B cell (primary cell): ENCODE results near the gene DLX2. TPM values are rescaled to one million over a fixed set of nuclear protein-coding genes. Genes with fewer than 3 reads are reported as not detected.
A peak's percentile ranks its signal among the peaks of the same experiment; 100 is the strongest.

ENCODE experiments used
- ATAC-seq: fragments of 200-7000 bp; cut with Tn5 transposase; one replicate; pipeline ENCODE4 v1.10.0; 2021; ENCODE audit warnings: low read depth, mild to moderate bottlenecking, moderate number of reproducible peaks, moderate library complexity
- CTCF ChIA-PET: fragments of 350-600 bp; sonication (Branson Sonifier 250); formaldehyde crosslinking; loops from one replicate; lab custom pipeline; 2021; ENCODE audit warnings: antibody characterized with exemption, inconsistent platforms; lab: Charles Lee
- POLR2A ChIA-PET: fragments of 350-600 bp; sonication (Branson Sonifier 250); formaldehyde crosslinking; loops from one replicate; lab custom pipeline; 2021; ENCODE audit warnings: antibody characterized with exemption; lab: Charles Lee
- DNase-seq: peaks from one replicate; pipeline ENCODE4 v3.0.0; 2013
- H2AFZ ChIP-seq: 2 replicates; pipeline ENCODE4 v1.6.1; 2012; ENCODE audit warnings: mild to moderate bottlenecking, low read depth, low read length; ENCODE audit not compliant: insufficient read depth, poor library complexity, severe bottlenecking
- H3K27ac ChIP-seq, 2 donors: 1 replicate in 1 of 2; 2 replicates in 1 of 2; pipeline ENCODE4 v1.5.1; 2012 to 2013; ENCODE audit warnings: low read length in 2 of 2, mild to moderate bottlenecking in 2 of 2, moderate library complexity in 1 of 2
- H3K27me3 ChIP-seq, 4 experiments: fragments of 200-600 bp in 1 of 4; sonication (generic) in 1 of 4; replicated peaks in 1 of 4; 1 replicate in 2 of 4; 2 replicates in 2 of 4; pipeline versions ENCODE4 v1.6.1 to v1.7.0; 2013 to 2016; ENCODE audit warnings: low read length in 3 of 4, mild to moderate bottlenecking in 2 of 4, mixed read lengths in 1 of 4, moderate library complexity in 1 of 4; ENCODE audit not compliant: insufficient read depth in 4 of 4, control insufficient read depth in 3 of 4; ENCODE audit errors: control extremely low read depth in 1 of 4
- H3K36me3 ChIP-seq, 2 experiments: replicated peaks in 1 of 2; 1 replicate in 1 of 2; 2 replicates in 1 of 2; pipeline versions ENCODE4 v1.6.1 to v1.7.1; 2013; ENCODE audit warnings: low read length in 1 of 2; ENCODE audit not compliant: insufficient read depth in 2 of 2, control insufficient read depth in 1 of 2; ENCODE audit errors: control extremely low read depth in 1 of 2, extremely low read depth in 1 of 2
- H3K4me1 ChIP-seq, 2 donors: fragments of 200-600 bp in 1 of 2; sonication (generic) in 1 of 2; 1 replicate in 1 of 2; 2 replicates in 1 of 2; pipeline versions ENCODE4 v1.5.1 to v1.6.1; 2013 to 2017; ENCODE audit warnings: low read length in 2 of 2; ENCODE audit not compliant: control insufficient read depth in 2 of 2, insufficient read depth in 2 of 2
- H3K4me2 ChIP-seq: replicated peaks from 2 replicates; pipeline ENCODE3; 2012; ENCODE audit warnings: mild to moderate bottlenecking, low read depth, low read length; ENCODE audit not compliant: poor library complexity, severe bottlenecking
- H3K4me3 ChIP-seq, 5 experiments: fragments of 200-600 bp in 1 of 5; sonication (generic) in 1 of 5; 1 replicate in 3 of 5; 2 replicates in 2 of 5; pipeline versions ENCODE4 v1.5.1 to v1.7.0; 2011 to 2016; ENCODE audit warnings: low read length in 4 of 5, mild to moderate bottlenecking in 4 of 5, low read depth in 2 of 5, control low read depth in 1 of 5, moderate library complexity in 1 of 5; ENCODE audit not compliant: insufficient read depth in 1 of 5; ENCODE audit errors: control extremely low read depth in 1 of 5, extremely low read depth in 1 of 5
- H3K79me2 ChIP-seq: fragments of 200-600 bp; sonication (generic); one replicate; pipeline ENCODE4 v1.6.0; 2016; ENCODE audit warnings: low read length; ENCODE audit not compliant: control insufficient read depth, insufficient read depth
- H3K9ac ChIP-seq: fragments of 200-600 bp; sonication (generic); 2 replicates; pipeline ENCODE4 v1.6.1; 2017; ENCODE audit warnings: mild to moderate bottlenecking, low read length, moderate library complexity
- H3K9me3 ChIP-seq, 3 donors: one replicate each; pipeline versions ENCODE4 v1.6.1 to v1.7.1; 2013; ENCODE audit warnings: low read length in 2 of 3; ENCODE audit not compliant: control insufficient read depth in 2 of 3, insufficient read depth in 1 of 3; ENCODE audit errors: control extremely low read depth in 1 of 3
- H4K20me1 ChIP-seq: 2 replicates; pipeline ENCODE4 v1.6.0; 2012; ENCODE audit warnings: mild to moderate bottlenecking, low read length; ENCODE audit not compliant: insufficient read depth, control insufficient read depth, poor library complexity, severe bottlenecking
- H3K27ac Mint-ChIP-seq: one replicate; pipeline ENCODE4 v1.8.0; 2021; ENCODE audit warnings: mixed read lengths
- H3K27me3 Mint-ChIP-seq: one replicate; pipeline ENCODE4 v1.8.0; 2021; ENCODE audit warnings: mixed read lengths
- H3K4me1 Mint-ChIP-seq: one replicate; pipeline ENCODE4 v1.8.0; 2021; ENCODE audit warnings: mixed read lengths
- H3K4me3 Mint-ChIP-seq: one replicate; pipeline ENCODE4 v1.8.0; 2021; ENCODE audit warnings: mixed read lengths
- H3K9me3 Mint-ChIP-seq: one replicate; pipeline ENCODE4 v1.8.0; 2022; ENCODE audit warnings: mixed read lengths; ENCODE audit not compliant: insufficient read depth
- EZH2 ChIP-seq: IDR thresholded peaks from 2 replicates; pipeline ENCODE4 v1.6.1; 2012; ENCODE audit warnings: borderline replicate concordance, low read depth, mild to moderate bottlenecking, moderate library complexity, low read length; ENCODE audit not compliant: insufficient read depth, poor library complexity, severe bottlenecking
- WGBS: methylation state at CpG from one replicate; pipeline ENCODE4 v1.1.5; 2013; ENCODE audit warnings: missing lambda C conversion rate; ENCODE audit not compliant: insufficient coverage; 5-methylcytosine and 5-hydroxymethylcytosine counted together
- intact Hi-C: fragments of 100-400 bp; cut with micrococcal nuclease; formaldehyde crosslinking; loops from one replicate; pipeline ENCODE4 v1.10.0; 2022
- polyA plus RNA-seq: library from polyadenylated mRNA; depleted of rRNA; stranded (reverse); fragments of >200 nt; gene quantifications from 2 replicates; pipeline ENCODE4 v1.2.3, GENCODE V29; 2012
- total RNA-seq, 2 donors: library from RNA; stranded (reverse); fragments of 120-200 nt in 1 of 2; gene quantifications; 1 replicate in 1 of 2; 2 replicates in 1 of 2; pipeline versions ENCODE4 v1.2.3 to v1.2.4, GENCODE V29; 2013 to 2022
- TF ChIP-seq, protein P1 (sequence below): fragments of 200-600 bp; IDR thresholded peaks from one replicate; pipeline ENCODE4 v1.8.0; 2022; ENCODE audit warnings: antibody characterized with exemption, mild to moderate bottlenecking

DLX2 gene
- total and polyA plus RNA-seq, 2 donors (not counting 1 experiment from before 2014, with no cell fraction given): 0.13 to 0.52 TPM

DNA sequence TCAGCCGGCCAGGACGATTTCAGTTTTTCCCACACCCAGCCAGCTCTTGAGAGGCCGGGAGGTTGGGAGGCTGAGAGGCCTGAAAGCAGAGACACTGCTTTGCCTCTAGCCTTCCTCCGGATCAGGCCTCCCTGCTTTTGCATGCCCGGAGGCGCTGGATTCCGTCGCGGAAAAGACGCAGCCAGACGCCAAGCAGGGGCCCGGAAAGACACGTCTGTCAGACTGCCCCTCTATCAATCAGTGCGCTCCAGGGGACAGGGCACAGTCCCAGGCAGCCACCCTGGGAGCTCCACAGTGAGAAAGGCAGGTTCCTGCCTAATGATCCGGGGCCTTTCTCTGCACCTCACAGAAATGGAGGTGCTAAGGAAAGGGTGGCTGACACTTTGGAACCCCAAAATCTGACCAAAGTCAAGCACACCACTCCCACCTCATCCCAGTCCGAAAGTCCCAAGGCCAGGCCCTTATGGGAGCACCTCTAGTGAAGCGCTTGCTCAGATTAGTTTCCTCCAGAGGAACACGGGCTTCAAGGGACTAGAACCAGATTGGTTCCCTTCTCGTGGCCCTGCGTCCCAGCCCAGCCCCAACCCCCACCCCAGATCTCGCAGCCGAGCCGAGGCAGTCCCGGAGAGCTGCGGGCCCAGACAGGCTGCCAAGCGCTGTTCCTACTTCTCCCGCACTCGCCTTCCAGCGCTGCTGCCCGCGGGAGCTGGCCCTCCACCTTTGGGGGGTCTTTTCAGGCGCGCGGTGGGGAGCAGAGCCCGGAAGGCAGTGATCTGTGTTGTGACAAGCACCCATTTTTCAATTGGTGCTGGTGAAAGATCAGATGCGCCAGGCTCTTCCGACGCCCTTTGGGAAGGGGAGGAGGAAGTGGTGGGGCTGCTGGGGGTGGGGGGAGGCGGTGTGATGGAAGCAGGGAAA lies 12.4 kb downstream of the DLX2 start:
- no peak overlapping the region for H2AFZ ChIP-seq
- TF ChIP-seq, protein P1, sequence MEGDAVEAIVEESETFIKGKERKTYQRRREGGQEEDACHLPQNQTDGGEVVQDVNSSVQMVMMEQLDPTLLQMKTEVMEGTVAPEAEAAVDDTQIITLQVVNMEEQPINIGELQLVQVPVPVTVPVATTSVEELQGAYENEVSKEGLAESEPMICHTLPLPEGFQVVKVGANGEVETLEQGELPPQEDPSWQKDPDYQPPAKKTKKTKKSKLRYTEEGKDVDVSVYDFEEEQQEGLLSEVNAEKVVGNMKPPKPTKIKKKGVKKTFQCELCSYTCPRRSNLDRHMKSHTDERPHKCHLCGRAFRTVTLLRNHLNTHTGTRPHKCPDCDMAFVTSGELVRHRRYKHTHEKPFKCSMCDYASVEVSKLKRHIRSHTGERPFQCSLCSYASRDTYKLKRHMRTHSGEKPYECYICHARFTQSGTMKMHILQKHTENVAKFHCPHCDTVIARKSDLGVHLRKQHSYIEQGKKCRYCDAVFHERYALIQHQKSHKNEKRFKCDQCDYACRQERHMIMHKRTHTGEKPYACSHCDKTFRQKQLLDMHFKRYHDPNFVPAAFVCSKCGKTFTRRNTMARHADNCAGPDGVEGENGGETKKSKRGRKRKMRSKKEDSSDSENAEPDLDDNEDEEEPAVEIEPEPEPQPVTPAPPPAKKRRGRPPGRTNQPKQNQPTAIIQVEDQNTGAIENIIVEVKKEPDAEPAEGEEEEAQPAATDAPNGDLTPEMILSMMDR: no peak
- no peak for TF ChIP-seq EZH2
- H3K4me2 ChIP-seq: no peak overlapping the region
- CTCF ChIA-PET: interaction anchor here (1.4 to 10.1 kb wide), 2 partner anchors 9 to 14 kb away, joined by 3 to 58 read pairs; partner anchors contain the start of gene DLX2
- H3K27me3 ChIP-seq: peaks cover 3 to 96% (median 83%) of the 10 kb centered on the region in 4 experiments
- H3K9me3 ChIP-seq: peaks cover 4 to 81% (median 26%) of the 10 kb centered on the region in 3 donors
- H3K27ac Mint-ChIP-seq: peak overlapping the region; percentile 15
- ATAC-seq (no peak), DNase-seq (peak; percentile 33)
- H3K4me3 Mint-ChIP-seq: no peak overlapping the region
- H3K9ac ChIP-seq: no peak overlapping the region
- peaks cover 32% of the 10 kb centered on the region for H3K4me1 Mint-ChIP-seq
- no peak overlapping the region for H3K27ac ChIP-seq
- peaks cover 70% of the 10 kb centered on the region for H3K27me3 Mint-ChIP-seq
- H3K4me1 ChIP-seq: peaks cover 37 to 61% of the 10 kb centered on the region in 2 donors
- no peaks in the 10 kb centered on the region for H3K79me2 ChIP-seq
- no peaks in the 10 kb centered on the region for H3K36me3 ChIP-seq
- POLR2A ChIA-PET: no interaction called here
- H4K20me1 ChIP-seq: no peaks in the 10 kb centered on the region
- 11% methylated on average over 36 of the region's 39 CpGs for WGBS
- H3K9me3 Mint-ChIP-seq: no peaks in the 10 kb centered on the region
- intact Hi-C loops: no loop called here
- H3K4me3 ChIP-seq: no peak overlapping the region

DNA sequence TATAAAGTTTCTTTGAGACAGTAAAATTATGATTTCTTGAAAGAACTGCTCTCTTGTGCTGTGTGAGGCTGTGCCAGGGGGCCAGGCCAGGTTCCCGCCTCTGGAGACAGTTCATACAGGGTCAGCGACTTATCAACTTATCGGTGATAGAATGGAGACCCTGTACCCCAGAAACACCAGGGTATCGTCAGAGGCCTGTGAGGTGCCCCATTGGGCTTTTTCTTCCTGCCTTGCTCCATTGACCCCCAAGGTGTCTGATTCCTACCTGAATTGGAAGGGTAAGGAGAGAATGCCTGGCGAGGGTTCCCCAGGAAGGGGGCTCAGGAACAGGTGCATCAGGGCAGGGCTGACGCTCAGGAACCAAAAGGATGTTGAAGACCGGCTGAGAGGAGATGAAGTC lies 13.1 kb downstream of the DLX2 start:
- TF ChIP-seq, protein P1: no peak
- TF ChIP-seq EZH2: no peak
- Mint-ChIP-seq H3K27me3 (peaks cover 71% of the 10 kb centered on the region), H3K4me3 (no peak overlapping the region), H3K9me3 (no peaks in the 10 kb centered on the region), H3K4me1 (peaks cover 36% of the 10 kb centered on the region), H3K27ac (peak overlapping the region; percentile 50)
- peaks cover 38 to 61% of the 10 kb centered on the region in 2 donors for H3K4me1 ChIP-seq
- H2AFZ ChIP-seq: no peak overlapping the region
- peaks cover 4 to 82% (median 26%) of the 10 kb centered on the region in 3 donors for H3K9me3 ChIP-seq
- H3K4me2 ChIP-seq: no peak overlapping the region
- DNase-seq (no peak), ATAC-seq (no peak)
- H3K27ac ChIP-seq: no peak overlapping the region
- H4K20me1 ChIP-seq: no peaks in the 10 kb centered on the region
- no peaks in the 10 kb centered on the region for H3K79me2 ChIP-seq
- WGBS: 16% methylated on average over 7 of the region's 7 CpGs
- peaks cover 3 to 97% (median 85%) of the 10 kb centered on the region in 4 experiments for H3K27me3 ChIP-seq
- no peaks in the 10 kb centered on the region for H3K36me3 ChIP-seq
- no peak overlapping the region for H3K9ac ChIP-seq
- ChIA-PET POLR2A (no interaction called here), CTCF (interaction anchor here (10.1 kb wide), 1 partner anchor 15 kb away, joined by 58 read pairs; the partner anchor contains the start of gene DLX2)
- H3K4me3 ChIP-seq: no peak overlapping the region
- intact Hi-C loops: no loop called here
